CD4-positive, alpha-beta T cell (primary cell): Measurements from ENCODE around the gene NATD1. TPM values are rescaled to one million over a fixed set of nuclear protein-coding genes. Genes with fewer than 3 reads are reported as not detected.

Source experiments
- ATAC-seq: fragments of 200-7000 bp; cut with Tn5 transposase; one replicate; pipeline ENCODE4 v1.10.0; 2022; ENCODE audit warnings: mild to moderate bottlenecking; ENCODE audit not compliant: poor library complexity
- CTCF ChIA-PET: fragments of 350-600 bp; sonication (Branson Sonifier 250); formaldehyde crosslinking; loops from one replicate; lab custom pipeline; 2021; ENCODE audit warnings: antibody characterized with exemption, inconsistent platforms; lab: Charles Lee
- POLR2A ChIA-PET: fragments of 350-600 bp; sonication (Branson Sonifier 250); formaldehyde crosslinking; loops from one replicate; lab custom pipeline; 2021; ENCODE audit warnings: antibody characterized with exemption, inconsistent platforms; lab: Charles Lee
- DNase-seq, 14 experiments: peaks; one replicate each; pipeline ENCODE4 v3.0.0-alpha.2; 2013 to 2020; ENCODE audit warnings: mixed read lengths in 2 of 14
- H3K27ac ChIP-seq, 2 donors: one replicate each; pipeline versions ENCODE4 v1.5.1 to v1.7.0; 2013; ENCODE audit warnings: low read length in 2 of 2, low read depth in 1 of 2, mild to moderate bottlenecking in 1 of 2
- H3K27me3 ChIP-seq, 2 experiments: 1 replicate in 1 of 2; 2 replicates in 1 of 2; pipeline versions ENCODE4 v1.6.1 to v1.7.0; 2013; ENCODE audit warnings: low read length in 2 of 2, control low read depth in 1 of 2, mild to moderate bottlenecking in 1 of 2, moderate library complexity in 1 of 2; ENCODE audit not compliant: insufficient read depth in 2 of 2, control insufficient read depth in 1 of 2
- H3K36me3 ChIP-seq: one replicate; pipeline ENCODE4 v1.6.1; 2013; ENCODE audit warnings: low read length, control low read depth; ENCODE audit not compliant: insufficient read depth
- H3K4me1 ChIP-seq: one replicate; pipeline ENCODE4 v1.6.1; 2013; ENCODE audit warnings: low read length, control low read depth; ENCODE audit not compliant: insufficient read depth
- H3K4me3 ChIP-seq: one replicate; pipeline ENCODE4 v1.5.1; 2013; ENCODE audit warnings: mild to moderate bottlenecking, low read length, moderate library complexity
- H3K9me3 ChIP-seq, 2 experiments: 1 replicate in 1 of 2; 2 replicates in 1 of 2; pipeline versions ENCODE4 v1.6.1 to v1.7.0; 2013; ENCODE audit warnings: low read length in 2 of 2, mild to moderate bottlenecking in 2 of 2, control low read depth in 1 of 2, moderate library complexity in 1 of 2; ENCODE audit not compliant: control insufficient read depth in 1 of 2, insufficient read depth in 1 of 2
- H3K27ac Mint-ChIP-seq: one replicate; pipeline ENCODE4 v1.8.0; 2020; ENCODE audit warnings: mixed read lengths
- H3K27me3 Mint-ChIP-seq: one replicate; pipeline ENCODE4 v1.8.0; 2021; ENCODE audit warnings: mixed read lengths
- H3K36me3 Mint-ChIP-seq: one replicate; pipeline ENCODE4 v1.8.0; 2021; ENCODE audit warnings: low read depth, mixed read lengths
- H3K4me1 Mint-ChIP-seq: one replicate; pipeline ENCODE4 v1.8.0; 2021; ENCODE audit warnings: low read depth, mixed read lengths
- H3K4me3 Mint-ChIP-seq: one replicate; pipeline ENCODE4 v1.8.0; 2020; ENCODE audit warnings: mild to moderate bottlenecking, mixed read lengths
- H3K9me3 Mint-ChIP-seq: one replicate; pipeline ENCODE4 v1.8.0; 2020; ENCODE audit warnings: mixed read lengths
- CTCF ChIP-seq: fragments of 200-600 bp; IDR thresholded peaks from one replicate; pipeline ENCODE4 v1.8.0; 2022; ENCODE audit warnings: antibody characterized with exemption, mild to moderate bottlenecking
- intact Hi-C, 2 experiments: fragments of 100-400 bp; cut with DNase I in 1 of 2; cut with micrococcal nuclease in 1 of 2; formaldehyde crosslinking; loops; one replicate each; pipeline versions ENCODE4 v1.15.1 to v1.9.0; 2023 to 2025; cut with DNase I, micrococcal nuclease
- total RNA-seq, 174 experiments: library from RNA in 2 of 174; stranded (reverse) in 2 of 174; gene quantifications; one replicate each; pipeline ENCODE4 v1.2.3 and lab custom pipeline; 2021 to 2026

NATD1 gene
- total RNA-seq, 2 experiments from 2014 or later, result 5.9 to 6.1 TPM

GRCh38 chr17:21262259-21262993 lies 9.2 kb upstream of the NATD1 start:
- POLR2A ChIA-PET, result interaction anchor here (0.6 kb wide), 1 partner anchor 1448 kb away, joined by 3 read pairs; no protein-coding TSS in a partner anchor
- CTCF ChIA-PET, result no interaction called here
- no peaks in the 10 kb centered on the region for H3K27me3 Mint-ChIP-seq
- no peak overlapping the region for H3K27ac ChIP-seq
- intact Hi-C loops, result no loop called here
- peaks cover 15% of the 10 kb centered on the region for H3K4me1 Mint-ChIP-seq
- H3K27me3 ChIP-seq, result no peaks in the 10 kb centered on the region
- no peaks in the 10 kb centered on the region for H3K9me3 Mint-ChIP-seq
- H3K4me3 Mint-ChIP-seq, result no peak overlapping the region
- peaks cover 7% of the 10 kb centered on the region for H3K4me1 ChIP-seq
- no peaks in the 10 kb centered on the region for H3K9me3 ChIP-seq
- no peak overlapping the region for H3K27ac Mint-ChIP-seq
- no peaks in the 10 kb centered on the region for H3K36me3 ChIP-seq
- no peak overlapping the region for H3K4me3 ChIP-seq
- H3K36me3 Mint-ChIP-seq, result no peaks in the 10 kb centered on the region
- DNase-seq (no peak), ATAC-seq (no peak)
- no peak for TF ChIP-seq CTCF

GRCh38 chr17:21258593-21258992 lies 5.4 kb upstream of the NATD1 start:
- Mint-ChIP-seq H3K36me3 (no peaks in the 10 kb centered on the region), H3K4me3 (no peak overlapping the region), H3K27ac (no peak overlapping the region), H3K27me3 (no peaks in the 10 kb centered on the region), H3K4me1 (peaks cover 17% of the 10 kb centered on the region), H3K9me3 (no peaks in the 10 kb centered on the region)
- no peaks in the 10 kb centered on the region for H3K27me3 ChIP-seq
- DNase-seq (no peak), ATAC-seq (no peak)
- CTCF ChIA-PET, result no interaction called here
- POLR2A ChIA-PET, result no interaction called here
- no peaks in the 10 kb centered on the region for H3K36me3 ChIP-seq
- intact Hi-C loops, result no loop called here
- H3K4me1 ChIP-seq, result peaks cover 11% of the 10 kb centered on the region
- no peak overlapping the region for H3K4me3 ChIP-seq
- no peak for TF ChIP-seq CTCF
- no peaks in the 10 kb centered on the region for H3K9me3 ChIP-seq
- no peak overlapping the region for H3K27ac ChIP-seq

- no peak for TF ChIP-seq CTCF
- H3K36me3 ChIP-seq, result no peaks in the 10 kb centered on the region
- CTCF ChIA-PET, result interaction anchor here (1.7 kb wide), 1 partner anchor 26 kb away, joined by 5 read pairs; no protein-coding TSS in a partner anchor
- Mint-ChIP-seq H3K36me3 (no peaks in the 10 kb centered on the region), H3K27ac (peak overlapping the region; percentile 94), H3K9me3 (no peaks in the 10 kb centered on the region), H3K27me3 (no peaks in the 10 kb centered on the region), H3K4me1 (peaks cover 48% of the 10 kb centered on the region), H3K4me3 (peak overlapping the region; percentile 93)
- H3K4me3 ChIP-seq, result peak overlapping the region; percentile 67
- POLR2A ChIA-PET, result interaction anchor here (1.1 to 2.8 kb wide), 5 partner anchors 16 to 211 kb away, joined by 3 to 15 read pairs (median 14); partner anchors contain the start of gene USP22
- peak overlapping the region; percentile 54 to 58 for H3K27ac ChIP-seq
- DNase-seq, result no peak
- no peaks in the 10 kb centered on the region for H3K27me3 ChIP-seq
- peak; percentile 10 for ATAC-seq
- H3K9me3 ChIP-seq, result no peaks in the 10 kb centered on the region
- intact Hi-C loops, result loop anchor here (1.0 to 5.0 kb wide), 4 partner anchors 15 to 39 kb away; partner anchors contain the start of gene TMEM11 (in 2 of the 2)
- peaks cover 30% of the 10 kb centered on the region for H3K4me1 ChIP-seq
These were observed 634 bp upstream of the NATD1 start for GRCh38 chr17:21253646-21254441.
